Measurements from ENCODE around the gene TMEM115.

GRCh38 chr3:50350213-50350526 lies 9.2 kb downstream of the TMEM115 start:
- no peak for TF ChIP-seq CTCF (conservative IDR thresholded peaks at IDR 0.05)
- TF ChIP-seq ZFX (IDR thresholded peaks at IDR 0.05), result no peak
